B cell (primary cell): ENCODE measurements around the gene ITCH. TPM values are rescaled to one million over a fixed set of nuclear protein-coding genes. Genes with fewer than 3 reads are reported as not detected.
A peak's percentile ranks its signal among the peaks of the same experiment; 100 is the strongest.

ENCODE experiments used
- ATAC-seq: fragments of 200-7000 bp; cut with Tn5 transposase; one replicate; pipeline ENCODE4 v1.10.0; 2021; ENCODE audit warnings: low read depth, mild to moderate bottlenecking, moderate number of reproducible peaks, moderate library complexity
- CTCF ChIA-PET: fragments of 350-600 bp; sonication (Branson Sonifier 250); formaldehyde crosslinking; loops from one replicate; lab custom pipeline; 2021; ENCODE audit warnings: antibody characterized with exemption, inconsistent platforms; lab: Charles Lee
- POLR2A ChIA-PET: fragments of 350-600 bp; sonication (Branson Sonifier 250); formaldehyde crosslinking; loops from one replicate; lab custom pipeline; 2021; ENCODE audit warnings: antibody characterized with exemption; lab: Charles Lee
- DNase-seq: peaks from one replicate; pipeline ENCODE4 v3.0.0; 2013
- H2AFZ ChIP-seq: 2 replicates; pipeline ENCODE4 v1.6.1; 2012; ENCODE audit warnings: mild to moderate bottlenecking, low read depth, low read length; ENCODE audit not compliant: insufficient read depth, poor library complexity, severe bottlenecking
- H3K27ac ChIP-seq, 2 donors: 1 replicate in 1 of 2; 2 replicates in 1 of 2; pipeline ENCODE4 v1.5.1; 2012 to 2013; ENCODE audit warnings: low read length in 2 of 2, mild to moderate bottlenecking in 2 of 2, moderate library complexity in 1 of 2
- H3K27me3 ChIP-seq, 4 experiments: fragments of 200-600 bp in 1 of 4; sonication (generic) in 1 of 4; replicated peaks in 1 of 4; 1 replicate in 2 of 4; 2 replicates in 2 of 4; pipeline versions ENCODE4 v1.6.1 to v1.7.0; 2013 to 2016; ENCODE audit warnings: low read length in 3 of 4, mild to moderate bottlenecking in 2 of 4, mixed read lengths in 1 of 4, moderate library complexity in 1 of 4; ENCODE audit not compliant: insufficient read depth in 4 of 4, control insufficient read depth in 3 of 4; ENCODE audit errors: control extremely low read depth in 1 of 4
- H3K36me3 ChIP-seq, 2 experiments: replicated peaks in 1 of 2; 1 replicate in 1 of 2; 2 replicates in 1 of 2; pipeline versions ENCODE4 v1.6.1 to v1.7.1; 2013; ENCODE audit warnings: low read length in 1 of 2; ENCODE audit not compliant: insufficient read depth in 2 of 2, control insufficient read depth in 1 of 2; ENCODE audit errors: control extremely low read depth in 1 of 2, extremely low read depth in 1 of 2
- H3K4me1 ChIP-seq, 2 donors: fragments of 200-600 bp in 1 of 2; sonication (generic) in 1 of 2; 1 replicate in 1 of 2; 2 replicates in 1 of 2; pipeline versions ENCODE4 v1.5.1 to v1.6.1; 2013 to 2017; ENCODE audit warnings: low read length in 2 of 2; ENCODE audit not compliant: control insufficient read depth in 2 of 2, insufficient read depth in 2 of 2
- H3K4me2 ChIP-seq: replicated peaks from 2 replicates; pipeline ENCODE3; 2012; ENCODE audit warnings: mild to moderate bottlenecking, low read depth, low read length; ENCODE audit not compliant: poor library complexity, severe bottlenecking
- H3K4me3 ChIP-seq, 5 experiments: fragments of 200-600 bp in 1 of 5; sonication (generic) in 1 of 5; 1 replicate in 3 of 5; 2 replicates in 2 of 5; pipeline versions ENCODE4 v1.5.1 to v1.7.0; 2011 to 2016; ENCODE audit warnings: low read length in 4 of 5, mild to moderate bottlenecking in 4 of 5, low read depth in 2 of 5, control low read depth in 1 of 5, moderate library complexity in 1 of 5; ENCODE audit not compliant: insufficient read depth in 1 of 5; ENCODE audit errors: control extremely low read depth in 1 of 5, extremely low read depth in 1 of 5
- H3K79me2 ChIP-seq: fragments of 200-600 bp; sonication (generic); one replicate; pipeline ENCODE4 v1.6.0; 2016; ENCODE audit warnings: low read length; ENCODE audit not compliant: control insufficient read depth, insufficient read depth
- H3K9ac ChIP-seq: fragments of 200-600 bp; sonication (generic); 2 replicates; pipeline ENCODE4 v1.6.1; 2017; ENCODE audit warnings: mild to moderate bottlenecking, low read length, moderate library complexity
- H3K9me3 ChIP-seq, 3 donors: one replicate each; pipeline versions ENCODE4 v1.6.1 to v1.7.1; 2013; ENCODE audit warnings: low read length in 2 of 3; ENCODE audit not compliant: control insufficient read depth in 2 of 3, insufficient read depth in 1 of 3; ENCODE audit errors: control extremely low read depth in 1 of 3
- H4K20me1 ChIP-seq: 2 replicates; pipeline ENCODE4 v1.6.0; 2012; ENCODE audit warnings: mild to moderate bottlenecking, low read length; ENCODE audit not compliant: insufficient read depth, control insufficient read depth, poor library complexity, severe bottlenecking
- H3K27ac Mint-ChIP-seq: one replicate; pipeline ENCODE4 v1.8.0; 2021; ENCODE audit warnings: mixed read lengths
- H3K27me3 Mint-ChIP-seq: one replicate; pipeline ENCODE4 v1.8.0; 2021; ENCODE audit warnings: mixed read lengths
- H3K4me1 Mint-ChIP-seq: one replicate; pipeline ENCODE4 v1.8.0; 2021; ENCODE audit warnings: mixed read lengths
- H3K4me3 Mint-ChIP-seq: one replicate; pipeline ENCODE4 v1.8.0; 2021; ENCODE audit warnings: mixed read lengths
- H3K9me3 Mint-ChIP-seq: one replicate; pipeline ENCODE4 v1.8.0; 2022; ENCODE audit warnings: mixed read lengths; ENCODE audit not compliant: insufficient read depth
- EZH2 ChIP-seq: IDR thresholded peaks from 2 replicates; pipeline ENCODE4 v1.6.1; 2012; ENCODE audit warnings: borderline replicate concordance, low read depth, mild to moderate bottlenecking, moderate library complexity, low read length; ENCODE audit not compliant: insufficient read depth, poor library complexity, severe bottlenecking
- WGBS: methylation state at CpG from one replicate; pipeline ENCODE4 v1.1.5; 2013; ENCODE audit warnings: missing lambda C conversion rate; ENCODE audit not compliant: insufficient coverage; 5-methylcytosine and 5-hydroxymethylcytosine counted together
- intact Hi-C: fragments of 100-400 bp; cut with micrococcal nuclease; formaldehyde crosslinking; loops from one replicate; pipeline ENCODE4 v1.10.0; 2022
- polyA plus RNA-seq: library from polyadenylated mRNA; depleted of rRNA; stranded (reverse); fragments of >200 nt; gene quantifications from 2 replicates; pipeline ENCODE4 v1.2.3, GENCODE V29; 2012
- total RNA-seq, 2 donors: library from RNA; stranded (reverse); fragments of 120-200 nt in 1 of 2; gene quantifications; 1 replicate in 1 of 2; 2 replicates in 1 of 2; pipeline versions ENCODE4 v1.2.3 to v1.2.4, GENCODE V29; 2013 to 2022
- TF ChIP-seq, protein P1 (sequence below): fragments of 200-600 bp; IDR thresholded peaks from one replicate; pipeline ENCODE4 v1.8.0; 2022; ENCODE audit warnings: antibody characterized with exemption, mild to moderate bottlenecking

ITCH gene
- total and polyA plus RNA-seq, 2 donors (not counting 1 experiment from before 2014, with no cell fraction given), result 10.0 to 110 TPM

DNA sequence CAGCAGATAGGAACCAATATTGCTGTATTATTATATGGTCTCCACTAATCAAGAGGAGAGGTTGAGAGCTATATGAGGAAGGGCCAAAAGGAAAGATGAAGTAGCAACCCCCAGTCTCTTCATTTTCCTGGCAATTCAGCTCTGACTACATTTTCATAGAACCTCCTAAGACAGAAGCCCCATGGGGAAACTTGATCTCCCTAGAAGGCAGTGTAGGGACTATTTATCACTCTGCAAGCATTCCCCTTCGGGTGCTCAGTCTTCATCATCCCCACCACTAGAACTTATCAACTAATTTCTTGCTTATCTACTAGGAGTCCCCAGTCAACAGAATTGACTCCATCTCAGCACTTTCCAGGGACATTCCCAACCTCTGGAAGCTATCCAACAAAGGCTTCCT lies 25.5 kb upstream of the ITCH start:
- H3K4me2 ChIP-seq, result peak overlapping the region; percentile 27
- POLR2A ChIA-PET, result no interaction called here

More for the DNA sequence above, 25.5 kb upstream of the ITCH start:
- Histone ChIP-seq H4K20me1 (no peaks in the 10 kb centered on the region), H3K27ac (peak overlapping the region; percentile 48 to 59), H3K9me3 (no peaks in the 10 kb centered on the region), H3K4me3 (no peak overlapping the region), H2AFZ (no peak overlapping the region), H3K36me3 (no peaks in the 10 kb centered on the region), H3K79me2 (no peaks in the 10 kb centered on the region), H3K9ac (peak overlapping the region; percentile 48), H3K4me1 (peaks cover 3 to 20% of the 10 kb centered on the region in 2 donors), H3K27me3 (no peaks in the 10 kb centered on the region)
- DNase-seq (no peak), ATAC-seq (no peak)
- intact Hi-C loops, result no loop called here
- 92% methylated on average over 1 of the region's 1 CpG for WGBS
- Mint-ChIP-seq H3K27me3 (no peaks in the 10 kb centered on the region), H3K4me1 (peaks cover 14% of the 10 kb centered on the region), H3K27ac (no peak overlapping the region), H3K4me3 (no peak overlapping the region), H3K9me3 (no peaks in the 10 kb centered on the region)
- no peak for TF ChIP-seq EZH2
- TF ChIP-seq, protein P1, sequence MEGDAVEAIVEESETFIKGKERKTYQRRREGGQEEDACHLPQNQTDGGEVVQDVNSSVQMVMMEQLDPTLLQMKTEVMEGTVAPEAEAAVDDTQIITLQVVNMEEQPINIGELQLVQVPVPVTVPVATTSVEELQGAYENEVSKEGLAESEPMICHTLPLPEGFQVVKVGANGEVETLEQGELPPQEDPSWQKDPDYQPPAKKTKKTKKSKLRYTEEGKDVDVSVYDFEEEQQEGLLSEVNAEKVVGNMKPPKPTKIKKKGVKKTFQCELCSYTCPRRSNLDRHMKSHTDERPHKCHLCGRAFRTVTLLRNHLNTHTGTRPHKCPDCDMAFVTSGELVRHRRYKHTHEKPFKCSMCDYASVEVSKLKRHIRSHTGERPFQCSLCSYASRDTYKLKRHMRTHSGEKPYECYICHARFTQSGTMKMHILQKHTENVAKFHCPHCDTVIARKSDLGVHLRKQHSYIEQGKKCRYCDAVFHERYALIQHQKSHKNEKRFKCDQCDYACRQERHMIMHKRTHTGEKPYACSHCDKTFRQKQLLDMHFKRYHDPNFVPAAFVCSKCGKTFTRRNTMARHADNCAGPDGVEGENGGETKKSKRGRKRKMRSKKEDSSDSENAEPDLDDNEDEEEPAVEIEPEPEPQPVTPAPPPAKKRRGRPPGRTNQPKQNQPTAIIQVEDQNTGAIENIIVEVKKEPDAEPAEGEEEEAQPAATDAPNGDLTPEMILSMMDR, result no peak
- CTCF ChIA-PET, result interaction anchor here (0.8 to 2.0 kb wide), 3 partner anchors 10 to 37 kb away, joined by 3 to 9 read pairs (median 3); no protein-coding TSS in a partner anchor
